ENCODE measurements around the gene OR7G2. TPM values are rescaled to one million over a fixed set of nuclear protein-coding genes. Genes with fewer than 3 reads are reported as not detected.
A peak's percentile ranks its signal among the peaks of the same experiment; 100 is the strongest.

Gene OR7G2
- total and polyA plus RNA-seq, 9 of the 15 experiments (the other 6 are each of a cell fraction or from before 2014, with no cell fraction given) = 0.20 TPM; not detected in 8

GRCh38 chr19:9075064-9075949, 32.0 kb downstream of the OR7G2 start (continued):
- TF ChIP-seq CBX2 (IDR thresholded peaks at IDR 0.05; ENCODE audit: insufficient read depth, low read length, poor library complexity, severe bottlenecking) (no peak), PATZ1 (CRISPR knock-in tag; IDR thresholded peaks at IDR 0.05; ENCODE audit: borderline replicate concordance) (no peak), HNRNPK (IDR thresholded peaks at IDR 0.05; ENCODE audit: low read depth, low read length, poor library complexity, severe bottlenecking) (no peak), ZFP30 (CRISPR knock-in tag; IDR thresholded peaks at IDR 0.05; ENCODE audit: borderline replicate concordance) (no peak), TRIM24 (IDR thresholded peaks at IDR 0.05) (peak; percentile 69 to 83; a peak in 3 of 4 replicates), YY1 (IDR thresholded peaks at IDR 0.05; ENCODE audit: borderline replicate concordance in 1 of 3, control insufficient read depth in 1 of 3, extremely low read depth in 1 of 3, insufficient read depth in 3 of 3, insufficient read length in 1 of 3, insufficient replicate concordance in 2 of 3, low read depth in 1 of 3, low read length in 2 of 3) (peak in 1 of 3 experiments; percentile 10), HDAC3 (IDR thresholded peaks at IDR 0.05; ENCODE audit: borderline replicate concordance, partially characterized antibody) (peak; percentile 29), ZSCAN32 (CRISPR knock-in tag; IDR thresholded peaks at IDR 0.05) (no peak), ZNF143 (CRISPR knock-in tag; IDR thresholded peaks at IDR 0.05) (no peak), CBX3 (IDR thresholded peaks at IDR 0.05; ENCODE audit: borderline replicate concordance in 1 of 2, low read length in 2 of 2) (no peak), ZNF609 (CRISPR knock-in tag; IDR thresholded peaks at IDR 0.05; ENCODE audit: borderline replicate concordance) (no peak), SP1 (CRISPR knock-in tag; IDR thresholded peaks at IDR 0.05) (no peak), E2F5 (CRISPR knock-in tag; IDR thresholded peaks at IDR 0.05) (no peak), SMARCB1 (IDR thresholded peaks at IDR 0.05; ENCODE audit: insufficient read length, low read depth) (peak; percentile 70), NFRKB (IDR thresholded peaks at IDR 0.05; ENCODE audit: low read depth) (no peak), HSF4 (CRISPR knock-in tag; IDR thresholded peaks at IDR 0.05; ENCODE audit: borderline replicate concordance) (no peak)

Data from K562 (cell line).